UCSD-AML1 (cell line): Measurements from ENCODE around the gene SMC3.
"Not testable (repeated sequence)": the region's sequence is repeated elsewhere in the genome, so short reads cannot be mapped to it uniquely, and the experiment has no call there.

Source experiments
- DNase-seq: peaks from one replicate; lab custom pipeline; 2025; ENCODE audit not compliant: unreplicated experiment; lab: John Stamatoyannopoulos, UW

SMC3 gene

GRCh38 chr10:110620398-110620719 is 52.9 kb downstream of the SMC3 start:
- DNase-seq, result no peak

DNA sequence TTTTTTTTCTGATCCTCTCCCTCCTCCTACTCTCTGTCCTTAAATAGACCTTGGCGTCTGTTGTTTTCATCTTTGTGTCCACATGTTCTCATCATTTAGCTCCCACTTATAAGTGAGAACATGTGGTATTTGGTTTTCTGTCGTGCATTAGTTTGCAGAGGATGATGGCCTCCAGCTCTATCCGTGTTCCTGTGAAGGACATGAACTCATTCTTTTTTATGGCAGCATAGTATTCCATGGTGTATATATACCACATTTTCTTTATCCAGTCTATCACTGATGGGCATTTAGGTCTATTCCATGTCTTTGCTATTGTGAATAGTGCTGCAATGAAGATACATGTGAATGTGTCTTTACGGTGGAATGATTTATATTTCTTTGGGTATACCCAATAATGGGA is 55.8 kb downstream of the SMC3 start:
- DNase-seq, result not testable (repeated sequence)

GRCh38 chr10:110625356-110625894 is 57.9 kb downstream of the SMC3 start:
- no peak for DNase-seq

DNA sequence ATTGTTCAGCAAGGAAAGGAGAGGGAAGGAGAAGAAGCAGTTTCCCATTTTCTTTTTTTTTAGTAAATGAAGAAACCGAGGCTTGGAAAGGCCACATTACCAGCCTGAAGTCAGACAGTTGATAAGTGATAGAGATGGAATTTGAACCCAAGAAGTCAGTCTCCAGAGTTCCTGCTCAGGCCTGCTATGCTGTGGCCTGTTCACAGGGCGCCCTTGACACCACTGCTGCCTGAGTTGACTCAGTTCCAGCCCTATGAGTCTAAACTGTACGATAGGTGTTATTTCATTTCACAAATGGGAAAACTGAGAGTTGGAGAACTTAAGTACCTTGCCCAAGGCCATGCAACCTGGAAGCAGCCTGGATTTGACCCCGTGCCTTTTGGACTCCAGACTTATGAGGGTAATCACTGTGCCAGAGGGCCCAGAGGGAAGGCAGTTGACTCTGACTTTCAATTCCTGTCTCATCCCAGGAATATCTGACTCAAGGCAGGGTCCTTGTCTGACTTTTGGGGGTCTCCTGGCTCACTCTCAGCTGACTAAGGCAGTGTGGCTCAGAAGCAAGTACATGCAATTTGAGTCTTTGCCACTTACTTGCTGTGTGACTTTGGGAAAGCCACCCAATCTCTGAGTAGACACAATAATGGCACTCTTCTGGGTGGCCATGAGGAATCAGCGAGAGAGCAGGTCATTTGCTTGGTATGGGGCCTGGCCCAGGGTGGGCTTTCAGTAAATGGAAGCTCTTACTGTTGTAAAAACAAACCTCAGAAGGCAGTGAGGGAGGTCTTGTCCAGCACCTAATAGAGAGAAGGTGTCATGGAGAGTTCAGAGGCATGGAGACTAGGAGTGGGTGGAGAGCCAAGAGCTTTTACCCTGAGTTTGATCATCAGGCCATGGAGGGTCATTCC is 58.7 kb downstream of the SMC3 start:
- no peak for DNase-seq

GRCh38 chr10:110628161-110628560 is 60.7 kb downstream of the SMC3 start:
- DNase-seq, result no peak

- DNase-seq, result no peak
These were observed 62.2 kb downstream of the SMC3 start for GRCh38 chr10:110629680-110630191.

DNA sequence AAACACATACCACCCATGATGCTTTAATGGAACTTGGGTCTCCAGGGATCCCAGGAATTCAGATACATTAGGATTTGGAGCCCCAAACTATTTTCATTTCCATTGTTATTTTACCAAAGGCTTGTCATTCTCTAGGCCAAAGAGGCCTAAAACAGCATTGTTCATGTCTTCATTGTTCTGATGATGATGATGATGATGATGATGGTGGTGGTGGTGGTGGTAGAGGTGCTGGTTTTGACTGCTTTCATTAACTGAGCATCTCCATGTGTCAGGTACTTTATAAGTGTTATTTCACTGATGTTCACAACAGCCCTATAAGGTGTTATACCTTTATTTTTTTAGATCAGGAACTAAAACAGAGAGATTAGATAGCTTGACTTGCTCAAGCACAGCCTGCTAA is 64.4 kb downstream of the SMC3 start:
- no peak for DNase-seq

DNA sequence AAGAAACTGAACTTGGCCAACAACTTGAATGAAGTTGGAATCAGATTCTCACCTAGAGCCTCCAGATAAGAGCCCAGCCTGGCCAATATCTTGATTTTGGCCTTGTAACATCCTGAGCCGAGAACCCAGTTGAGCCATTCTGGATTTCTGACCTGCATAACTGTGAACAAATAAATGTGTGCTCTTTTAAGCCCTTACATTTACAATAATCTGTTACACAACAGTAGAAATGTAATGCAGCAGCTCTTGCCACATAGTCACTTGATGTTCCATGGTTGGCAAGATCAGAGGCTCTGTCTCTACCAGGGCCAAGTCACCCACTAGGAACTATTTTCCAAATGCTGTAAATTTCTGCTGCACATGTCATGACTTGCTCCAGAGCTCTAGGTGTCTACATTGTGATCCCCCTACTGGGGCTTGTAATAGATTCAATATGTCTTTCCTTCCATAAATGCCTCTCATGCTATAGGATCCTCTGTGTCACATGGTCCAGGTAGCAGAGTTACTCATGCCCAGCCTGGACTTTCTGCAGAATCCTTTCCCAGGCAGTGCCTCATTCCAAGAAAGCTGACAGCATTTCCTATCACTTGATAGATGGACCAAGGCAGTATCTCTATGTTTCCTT is 65.2 kb downstream of the SMC3 start:
- no peak for DNase-seq

DNA sequence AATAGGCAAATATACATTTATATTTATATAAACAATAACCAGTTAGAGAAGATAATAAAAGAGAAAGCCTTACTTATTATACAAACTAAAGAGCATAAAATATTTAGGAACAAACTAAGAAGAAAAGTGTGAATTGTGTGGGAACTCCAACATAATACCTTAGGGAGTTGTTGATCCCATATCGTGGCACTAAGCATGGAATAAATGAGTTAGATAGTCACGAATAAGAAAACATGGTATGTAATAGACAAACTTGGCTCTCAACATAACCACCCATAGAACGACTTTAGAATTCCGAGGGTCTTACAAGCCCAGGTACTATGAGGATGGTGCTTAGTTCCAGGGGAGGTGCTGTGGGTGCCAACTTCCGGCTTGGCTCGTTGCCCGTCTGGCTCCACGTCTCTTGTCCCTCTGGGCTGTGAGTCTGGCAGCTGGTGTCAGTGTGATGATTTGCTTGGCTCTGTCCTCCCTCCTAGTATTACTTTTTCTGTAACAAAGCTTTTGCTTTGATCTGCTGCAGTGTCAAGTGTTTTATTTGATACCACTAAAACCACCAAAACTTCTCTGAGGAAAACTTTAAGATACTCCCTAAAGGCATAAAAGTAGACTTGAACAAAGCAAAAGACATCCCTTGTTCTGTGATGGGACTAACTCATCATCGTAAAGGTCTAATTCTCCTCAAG is 67.2 kb downstream of the SMC3 start:
- DNase-seq, result no peak

GRCh38 chr10:110636572-110636931 is 69.1 kb downstream of the SMC3 start:
- DNase-seq, result no peak

DNA sequence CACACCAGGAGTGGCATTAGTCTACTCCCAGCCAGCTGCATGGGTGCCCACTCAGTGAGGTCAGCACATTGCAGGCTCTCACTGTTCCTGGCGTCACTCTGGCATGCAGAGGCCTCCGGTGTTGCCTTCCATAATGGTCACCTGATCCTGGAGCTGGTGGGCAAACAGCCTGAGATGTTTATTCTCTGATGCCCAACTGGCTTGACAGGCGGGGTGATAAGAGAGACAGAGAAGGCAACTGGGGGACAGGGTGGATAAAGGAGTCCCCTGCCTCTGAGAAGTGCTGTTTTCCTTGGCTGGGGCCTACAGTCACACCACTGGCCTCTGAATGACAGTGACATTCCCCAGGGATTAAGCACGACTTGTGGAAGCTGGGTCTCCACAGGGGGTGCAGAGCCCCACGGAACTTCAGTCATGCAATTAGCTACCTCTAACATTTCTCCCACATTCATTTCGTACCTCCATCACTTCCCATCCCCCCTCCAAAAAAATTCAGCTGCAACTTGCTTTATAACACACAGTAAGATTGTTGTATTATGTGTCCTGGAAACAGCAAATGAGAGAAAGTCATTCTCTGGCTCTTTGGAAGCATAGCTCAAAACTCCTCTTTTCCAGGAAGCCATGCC is 69.5 kb downstream of the SMC3 start:
- DNase-seq, result no peak

DNA sequence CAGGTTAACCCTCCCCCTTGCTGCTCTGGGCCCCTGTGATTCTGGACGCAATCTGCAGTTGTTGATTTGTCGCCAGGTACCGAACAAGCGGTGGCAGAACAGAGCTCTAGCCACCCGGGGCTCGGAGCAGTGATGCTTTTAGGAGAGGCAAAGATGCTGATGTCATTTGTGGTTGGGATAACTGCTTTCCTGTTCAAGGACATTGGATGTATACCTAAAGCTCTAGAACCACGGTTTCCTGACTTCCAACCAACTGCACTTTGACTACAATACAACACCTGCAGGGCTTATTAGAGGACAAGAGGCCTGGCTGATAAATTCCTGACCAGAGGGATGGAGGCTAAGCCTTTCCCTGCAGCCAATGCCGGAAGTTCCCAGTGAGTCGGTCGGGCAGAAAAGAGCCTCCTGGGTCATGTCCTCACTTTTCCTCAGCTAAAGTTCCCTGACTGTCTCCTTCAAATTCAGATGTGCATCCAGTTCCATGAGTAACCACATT is 70.1 kb downstream of the SMC3 start:
- no peak for DNase-seq

- DNase-seq, result no peak
These were observed 70.8 kb downstream of the SMC3 start for GRCh38 chr10:110638319-110638718.

DNA sequence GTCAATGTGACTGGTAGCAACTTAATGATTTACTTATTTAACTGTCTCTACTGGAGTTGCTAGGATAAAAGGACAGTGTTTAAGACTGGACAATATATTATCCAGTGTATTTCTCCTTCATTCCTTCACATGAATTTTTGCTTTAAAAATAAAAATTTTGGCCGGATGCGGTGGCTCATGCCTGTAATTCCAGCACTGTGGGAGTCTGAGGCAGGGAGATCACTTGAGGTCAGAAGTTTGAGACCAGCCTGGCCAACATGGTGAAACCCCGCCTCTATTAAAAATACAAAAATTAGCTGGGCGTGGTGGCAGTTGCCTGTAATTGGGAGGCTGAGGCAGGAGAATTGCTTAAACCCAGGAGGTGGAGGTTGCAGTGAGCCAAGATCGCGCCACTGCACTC is 71.6 kb downstream of the SMC3 start:
- DNase-seq, result not testable (repeated sequence)

DNA sequence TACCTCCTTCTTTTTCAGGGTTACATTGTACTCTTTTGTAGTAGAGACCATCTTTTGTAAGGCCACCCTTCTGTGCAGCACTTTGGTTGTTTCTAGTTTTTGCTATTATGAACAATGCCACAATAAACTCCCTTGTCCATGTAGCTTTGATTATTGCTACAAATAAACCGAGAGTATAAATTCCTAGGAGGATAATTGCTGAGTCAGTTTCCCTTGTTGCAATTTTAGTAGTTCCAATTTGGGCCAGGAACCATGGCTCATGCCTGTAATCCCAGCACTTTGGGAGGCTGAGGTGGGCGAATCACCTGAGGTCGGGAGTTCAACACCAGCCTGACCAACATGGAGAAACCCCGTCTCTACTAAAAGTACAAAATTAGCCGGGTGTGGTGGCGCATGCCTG is 72.4 kb downstream of the SMC3 start:
- not testable (repeated sequence) for DNase-seq

GRCh38 chr10:110641256-110641655 is 73.8 kb downstream of the SMC3 start:
- DNase-seq, result no peak

GRCh38 chr10:110642204-110643034 is 74.9 kb downstream of the SMC3 start:
- no peak for DNase-seq

- no peak for DNase-seq
These were observed 75.6 kb downstream of the SMC3 start for GRCh38 chr10:110643035-110643652.

DNA sequence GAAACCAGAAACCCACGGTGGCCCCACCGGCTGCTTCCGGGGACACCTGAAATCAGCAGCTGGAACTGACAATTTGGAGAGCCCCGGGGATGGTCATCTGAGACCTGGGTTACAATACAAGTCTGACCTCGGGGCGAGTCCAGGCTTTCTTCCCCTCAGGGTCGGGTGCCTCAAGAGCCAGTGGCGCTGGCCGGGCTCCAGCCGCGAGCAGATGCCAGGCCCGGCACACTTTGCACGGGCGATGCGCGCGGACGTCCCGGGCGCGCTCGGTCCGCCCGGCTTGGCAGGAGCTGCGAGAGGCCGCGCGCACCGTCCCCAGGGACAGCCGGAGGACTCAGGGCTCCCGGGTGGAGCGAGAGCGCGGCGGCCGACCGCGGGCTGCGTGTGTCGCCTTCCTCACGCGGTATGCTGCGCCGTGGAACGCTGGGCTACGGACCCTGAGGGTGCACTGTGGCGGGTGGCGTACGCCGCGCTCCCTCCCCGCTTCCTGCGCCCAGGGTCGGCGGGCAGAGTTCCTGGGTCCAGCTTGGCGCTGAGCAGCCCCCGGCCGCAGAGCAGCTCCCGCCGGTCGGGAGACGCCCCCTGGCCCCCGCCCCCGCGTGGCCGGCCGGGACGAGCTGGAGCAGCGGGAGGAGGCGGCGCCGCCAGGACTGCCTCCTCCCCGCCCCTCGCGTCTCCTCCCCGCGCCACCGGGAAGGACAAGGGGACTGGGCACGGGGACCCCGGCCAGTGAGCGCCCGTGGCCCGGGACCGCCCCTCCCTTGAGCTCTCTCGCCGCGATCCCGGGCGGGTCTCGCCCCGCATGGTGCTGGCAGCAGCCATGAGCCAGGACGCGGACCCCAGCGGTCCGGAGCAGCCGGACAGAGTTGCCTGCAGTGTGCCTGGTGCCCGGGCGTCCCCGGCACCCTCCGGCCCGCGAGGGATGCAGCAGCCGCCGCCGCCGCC is 76.4 kb downstream of the SMC3 start, which contains the start of gene RBM20:
Gene RBM20 (plus strand): TSS at position 684 of the 945 bp plus-strand sequence. CDS start 119 bp downstream, at position 803.
- DNase-seq, result no peak
